CD4-positive, alpha-beta T cell treated with Interleukin-6 at 100 ng/mL for 8 hours (primary cell): ENCODE results near the gene MORN3.
"Not testable (repeated sequence)": the region's sequence is repeated elsewhere in the genome, so short reads cannot be mapped to it uniquely, and the experiment has no call there.

Experiments
- DNase-seq: peaks from one replicate; pipeline ENCODE4 v3.0.0-alpha.2; 2020; ENCODE audit warnings: mixed read lengths, low spot score

The MORN3 gene

DNA sequence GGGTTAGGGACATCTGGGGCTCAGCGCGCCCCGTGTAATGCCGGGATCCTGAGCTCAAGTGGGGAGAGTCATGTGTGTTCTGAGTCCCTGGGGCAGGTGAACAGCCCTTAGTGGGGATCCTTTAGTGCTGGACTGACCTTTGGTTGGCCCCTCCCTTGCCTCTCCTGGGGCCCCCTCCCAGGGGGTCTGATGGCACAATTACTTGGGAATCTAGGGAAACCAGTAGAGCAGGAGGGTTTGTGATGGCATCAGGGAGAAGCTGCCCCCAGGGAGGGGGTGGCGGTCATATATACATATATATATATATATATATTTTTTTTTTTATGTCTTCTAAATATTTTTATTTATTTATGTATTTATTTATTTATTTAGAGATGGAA is at the start of gene MORN3:
Gene MORN3 (minus strand): TSS at position 134 of the 380 bp plus-strand sequence. CDS start 171 bp downstream, outside the sequence.
- DNase-seq, result no peak

DNA sequence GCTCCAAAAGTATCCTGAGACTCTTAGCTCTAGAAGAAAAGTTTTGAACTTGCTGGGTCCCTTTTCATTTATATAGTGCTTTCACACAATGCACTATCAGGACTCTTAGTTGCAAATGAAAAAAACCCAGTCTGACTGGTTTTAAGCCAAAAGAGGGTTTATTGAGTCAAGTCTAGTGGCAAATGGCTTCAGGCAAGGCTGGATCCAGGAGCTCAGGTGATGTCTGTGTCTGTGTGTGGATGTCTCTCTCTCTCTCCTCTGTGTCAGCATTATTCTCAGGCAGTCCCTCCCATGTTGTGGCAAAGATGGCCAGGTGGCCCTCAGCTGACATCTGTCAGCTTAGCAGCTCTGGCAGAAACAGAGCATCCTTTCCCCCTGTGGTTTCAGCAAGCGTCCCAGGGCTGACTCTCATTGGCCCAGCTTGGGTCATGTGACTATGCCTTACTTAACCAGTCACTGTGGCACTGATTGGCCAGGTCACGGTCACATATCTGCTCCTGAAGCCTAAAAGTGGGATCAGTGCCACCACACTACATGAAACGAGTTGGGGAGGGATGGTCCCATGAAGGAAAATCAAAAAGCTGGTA is 49.3 kb upstream of the MORN3 start:
- no peak for DNase-seq

- no peak for DNase-seq
Observed at GRCh38 chr12:121717041-121717699, 47.7 kb upstream of the MORN3 start.

GRCh38 chr12:121715862-121716435 is 46.5 kb upstream of the MORN3 start:
- no peak for DNase-seq

- not testable (repeated sequence) for DNase-seq
Observed at GRCh38 chr12:121715055-121715454, 45.6 kb upstream of the MORN3 start.

- DNase-seq, result no peak
Observed at GRCh38 chr12:121713793-121714192, 44.3 kb upstream of the MORN3 start.

- no peak for DNase-seq
Observed at GRCh38 chr12:121713257-121713777, 43.9 kb upstream of the MORN3 start.

- peak; percentile 81 for DNase-seq
Observed at GRCh38 chr12:121712461-121713256, 43.2 kb upstream of the MORN3 start, which contains the start of gene TMEM120B. TSS of gene TMEM120B (plus strand) at chr12:121712752. CDS start at chr12:121712896, 144 bp downstream.

GRCh38 chr12:121712190-121712460 is 42.7 kb upstream of the MORN3 start:
- peak; percentile 8 for DNase-seq

GRCh38 chr12:121711361-121712189 is 42.1 kb upstream of the MORN3 start:
- DNase-seq, result peak; percentile 6

GRCh38 chr12:121709478-121709961 is 40.1 kb upstream of the MORN3 start:
- DNase-seq, result no peak

DNA sequence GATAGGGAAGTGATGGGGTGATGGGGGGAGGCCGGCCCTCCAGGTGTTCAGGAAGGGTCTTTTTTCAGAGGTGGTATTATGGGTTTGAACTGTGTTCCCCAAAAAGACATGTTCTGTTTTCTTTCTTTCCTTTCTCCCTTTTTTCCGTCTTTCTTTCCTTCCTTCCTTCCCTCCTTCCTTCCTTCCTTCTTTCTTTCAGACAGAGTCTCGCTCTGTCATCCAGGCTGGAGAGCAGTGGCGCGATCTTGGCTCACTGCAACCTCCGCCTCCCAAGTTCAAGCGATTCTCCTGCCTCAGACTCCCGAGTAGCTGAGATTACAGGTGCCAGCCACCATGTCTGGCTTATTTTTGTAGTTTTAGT is 39.6 kb upstream of the MORN3 start:
- DNase-seq, result not testable (repeated sequence)

DNA sequence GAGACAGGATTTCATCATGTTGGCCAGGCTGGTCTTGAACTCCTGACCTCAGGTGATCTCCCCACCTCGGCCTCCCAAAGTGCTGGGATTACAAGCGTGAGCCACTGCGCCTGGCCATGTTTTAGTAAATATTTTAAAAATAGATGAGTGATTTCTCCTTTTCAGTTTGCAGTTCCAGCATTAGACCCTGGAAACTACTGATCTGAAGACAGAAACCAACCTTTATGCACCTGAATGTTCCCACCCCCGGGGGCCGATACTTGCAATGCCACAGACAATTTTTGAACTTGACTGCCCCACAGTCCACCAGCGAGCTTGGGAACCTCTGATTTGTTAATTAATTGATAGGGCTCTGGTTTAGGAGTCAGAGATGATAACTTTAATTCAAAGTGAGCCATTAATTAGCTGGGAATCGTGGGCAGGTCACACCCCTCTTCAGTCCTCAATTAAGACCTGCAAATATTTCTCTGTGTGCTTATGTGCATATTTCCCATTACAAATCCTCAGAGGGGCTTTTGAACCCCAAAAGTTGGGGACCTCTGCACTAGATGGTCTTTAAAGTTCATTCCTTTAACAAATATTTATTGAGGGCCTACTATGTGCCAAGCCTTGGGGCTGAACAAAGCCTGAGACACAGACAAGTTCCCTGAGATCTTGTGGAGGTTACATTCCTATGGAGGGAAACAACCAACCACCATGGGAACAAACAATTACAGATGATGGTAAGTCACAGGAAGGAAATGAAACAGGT is 39.0 kb upstream of the MORN3 start:
- no peak for DNase-seq

- no peak for DNase-seq
Observed at GRCh38 chr12:121705514-121705913, 36.1 kb upstream of the MORN3 start.

GRCh38 chr12:121702944-121703343 is 33.5 kb upstream of the MORN3 start:
- no peak for DNase-seq

GRCh38 chr12:121701667-121702277 is 32.3 kb upstream of the MORN3 start:
- DNase-seq, result no peak

DNA sequence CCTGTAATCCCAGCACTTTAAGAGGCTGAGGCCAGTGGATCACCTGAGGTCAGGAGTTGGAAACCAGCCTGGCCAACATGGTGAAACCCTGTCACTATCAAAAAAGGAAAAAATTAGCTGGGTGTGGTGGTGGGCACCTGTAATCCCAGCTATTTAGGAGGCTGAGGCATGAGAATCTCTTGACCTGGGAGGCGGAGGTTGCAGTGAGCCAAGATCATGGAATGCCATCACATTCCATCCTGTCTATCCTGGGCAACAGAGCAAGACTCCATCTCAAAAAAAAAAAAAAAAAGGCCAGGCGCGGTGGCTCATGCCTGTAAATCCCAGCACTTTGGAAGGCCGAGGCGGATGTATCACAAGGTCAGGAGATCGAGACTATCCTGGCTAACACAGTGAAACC is 28.4 kb upstream of the MORN3 start:
- not testable (repeated sequence) for DNase-seq

DNA sequence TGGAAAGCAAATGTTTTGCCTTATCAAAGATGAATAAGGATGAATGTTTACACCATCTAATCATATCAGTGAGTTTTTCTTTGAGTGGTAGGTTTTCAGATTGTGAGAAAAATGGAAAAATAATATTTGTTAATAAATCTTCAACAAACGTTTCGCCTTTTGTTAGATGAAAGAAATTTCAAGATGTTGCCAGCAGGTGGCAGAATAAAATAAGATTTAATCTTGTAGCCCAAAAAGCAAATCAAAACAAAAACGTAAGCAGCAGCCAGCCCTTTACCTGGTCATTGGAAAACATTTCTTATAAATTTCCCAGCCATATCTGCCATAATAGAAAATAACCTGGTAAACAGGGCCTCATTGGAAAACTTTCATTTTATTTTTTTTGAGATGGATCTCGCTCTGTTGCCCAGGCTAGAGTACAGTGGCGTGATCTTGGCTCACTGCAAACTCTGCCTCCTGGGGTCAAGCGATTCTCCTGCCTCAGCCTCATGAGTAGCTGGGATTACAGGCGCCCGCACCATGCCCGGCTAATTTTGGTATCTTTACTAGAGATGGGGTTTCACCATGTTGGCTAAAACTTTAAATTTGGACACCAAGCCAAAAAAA is 27.7 kb upstream of the MORN3 start:
- DNase-seq, result peak; percentile 62

- DNase-seq, result no peak
Observed at GRCh38 chr12:121693155-121693687, 23.8 kb upstream of the MORN3 start.

DNA sequence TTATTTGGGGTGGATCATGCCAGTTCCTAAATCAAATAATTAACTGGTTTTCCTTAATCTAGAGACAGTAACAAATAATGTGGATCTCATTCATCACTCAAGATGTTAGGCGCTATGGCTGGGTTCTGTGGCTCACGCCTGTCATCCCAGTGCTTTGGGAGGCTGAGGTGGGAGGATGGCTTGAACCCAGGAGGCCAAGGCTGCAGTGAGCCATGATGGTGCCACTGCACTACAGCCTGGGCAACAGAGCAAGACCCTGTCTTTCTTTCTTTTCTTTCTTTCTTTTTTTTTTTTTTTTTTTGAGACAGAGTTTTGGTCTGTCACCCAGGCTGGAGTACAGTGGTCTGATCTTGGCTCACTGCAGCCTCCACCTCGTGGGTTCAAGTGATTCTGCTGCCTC is 23.3 kb upstream of the MORN3 start:
- not testable (repeated sequence) for DNase-seq
